Calu3 (cell line): Measurements from ENCODE around the gene MIGA2. TPM values are rescaled to one million over a fixed set of nuclear protein-coding genes. Genes with fewer than 3 reads are reported as not detected.
"Not testable (repeated sequence)": the region's sequence is repeated elsewhere in the genome, so short reads cannot be mapped to it uniquely, and the experiment has no call there.

Source experiments
- BruUV-seq: library from RNA; stranded (reverse); fragments of 400-500 nt; replicated peaks from 2 replicates; lab custom pipeline; 2021; lab: Mats Ljungman, UMichigan
- CTCF ChIA-PET: fragments of 300-600 bp; sonication (Branson Sonifier 250); formaldehyde crosslinking; loops from one replicate; lab custom pipeline; 2022; ENCODE audit warnings: antibody characterized with exemption; lab: Charles Lee
- DNase-seq: peaks from one replicate; pipeline ENCODE4 v3.0.0; 2022
- H3K27ac Mint-ChIP-seq: one replicate; pipeline ENCODE4 v1.8.0; 2022; ENCODE audit warnings: mixed read lengths; ENCODE audit not compliant: unreplicated experiment
- H3K27me3 Mint-ChIP-seq: one replicate; pipeline ENCODE4 v1.8.0; 2022; ENCODE audit warnings: mixed read lengths; ENCODE audit not compliant: unreplicated experiment
- H3K36me3 Mint-ChIP-seq: one replicate; pipeline ENCODE4 v1.8.0; 2022; ENCODE audit warnings: mild to moderate bottlenecking, moderate library complexity, mixed read lengths; ENCODE audit not compliant: insufficient read depth, unreplicated experiment
- H3K4me1 Mint-ChIP-seq: one replicate; pipeline ENCODE4 v1.8.0; 2022; ENCODE audit warnings: mild to moderate bottlenecking, low read depth, mixed read lengths; ENCODE audit not compliant: unreplicated experiment
- H3K4me3 Mint-ChIP-seq: one replicate; pipeline ENCODE4 v1.8.0; 2022; ENCODE audit warnings: mild to moderate bottlenecking, low read depth, moderate library complexity, mixed read lengths; ENCODE audit not compliant: unreplicated experiment
- H3K9me3 Mint-ChIP-seq: one replicate; pipeline ENCODE4 v1.8.0; 2022; ENCODE audit warnings: low read depth, mixed read lengths; ENCODE audit not compliant: unreplicated experiment
- intact Hi-C: fragments of 100-400 bp; cut with micrococcal nuclease; formaldehyde crosslinking; loops from one replicate; pipeline ENCODE4 v1.10.0; 2022; ENCODE audit not compliant: unreplicated experiment
- total RNA-seq: library from RNA; stranded (reverse); gene quantifications from 2 replicates; pipeline ENCODE4 v1.2.3, GENCODE V29; 2022
- TF ChIP-seq, protein P1 (sequence below): fragments of 200-600 bp; IDR thresholded peaks from one replicate; pipeline ENCODE4 v1.8.0; 2022; ENCODE audit warnings: antibody characterized with exemption; ENCODE audit not compliant: unreplicated experiment

The MIGA2 gene
- total RNA-seq, 1 experiment from 2014 or later, result 17.8 TPM

- no peak overlapping the region for H3K27ac Mint-ChIP-seq
- DNase-seq, result no peak
- no peaks in the 10 kb centered on the region for H3K27me3 Mint-ChIP-seq
- H3K9me3 Mint-ChIP-seq, result no peaks in the 10 kb centered on the region
- no peak overlapping the region for H3K4me3 Mint-ChIP-seq
- CTCF ChIA-PET, result no interaction called here
- intact Hi-C loops, result no loop called here
- peaks cover 16% of the 10 kb centered on the region for H3K36me3 Mint-ChIP-seq
- no TSS peak for BruUV-seq
- TF ChIP-seq, protein P1, sequence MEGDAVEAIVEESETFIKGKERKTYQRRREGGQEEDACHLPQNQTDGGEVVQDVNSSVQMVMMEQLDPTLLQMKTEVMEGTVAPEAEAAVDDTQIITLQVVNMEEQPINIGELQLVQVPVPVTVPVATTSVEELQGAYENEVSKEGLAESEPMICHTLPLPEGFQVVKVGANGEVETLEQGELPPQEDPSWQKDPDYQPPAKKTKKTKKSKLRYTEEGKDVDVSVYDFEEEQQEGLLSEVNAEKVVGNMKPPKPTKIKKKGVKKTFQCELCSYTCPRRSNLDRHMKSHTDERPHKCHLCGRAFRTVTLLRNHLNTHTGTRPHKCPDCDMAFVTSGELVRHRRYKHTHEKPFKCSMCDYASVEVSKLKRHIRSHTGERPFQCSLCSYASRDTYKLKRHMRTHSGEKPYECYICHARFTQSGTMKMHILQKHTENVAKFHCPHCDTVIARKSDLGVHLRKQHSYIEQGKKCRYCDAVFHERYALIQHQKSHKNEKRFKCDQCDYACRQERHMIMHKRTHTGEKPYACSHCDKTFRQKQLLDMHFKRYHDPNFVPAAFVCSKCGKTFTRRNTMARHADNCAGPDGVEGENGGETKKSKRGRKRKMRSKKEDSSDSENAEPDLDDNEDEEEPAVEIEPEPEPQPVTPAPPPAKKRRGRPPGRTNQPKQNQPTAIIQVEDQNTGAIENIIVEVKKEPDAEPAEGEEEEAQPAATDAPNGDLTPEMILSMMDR, result no peak
- H3K4me1 Mint-ChIP-seq, result peaks cover 15% of the 10 kb centered on the region
Observed at GRCh38 chr9:129033216-129033615, 3.2 kb upstream of the MIGA2 start.

GRCh38 chr9:129035838-129036237 lies 588 bp upstream of the MIGA2 start:
- peak overlapping the region; percentile 91 for H3K27ac Mint-ChIP-seq
- peak overlapping the region; percentile 92 for H3K4me3 Mint-ChIP-seq
- peaks cover 15% of the 10 kb centered on the region for H3K4me1 Mint-ChIP-seq
- H3K9me3 Mint-ChIP-seq, intact Hi-C loops, BruUV-seq, H3K27me3 Mint-ChIP-seq, DNase-seq: not testable (repeated sequence)
- CTCF ChIA-PET, result interaction anchor here (0.6 to 1.0 kb wide), 4 partner anchors 8 to 625 kb away, joined by 3 to 9 read pairs (median 4); partner anchors contain the start of gene SH3GLB2
- peaks cover 16% of the 10 kb centered on the region for H3K36me3 Mint-ChIP-seq

DNA sequence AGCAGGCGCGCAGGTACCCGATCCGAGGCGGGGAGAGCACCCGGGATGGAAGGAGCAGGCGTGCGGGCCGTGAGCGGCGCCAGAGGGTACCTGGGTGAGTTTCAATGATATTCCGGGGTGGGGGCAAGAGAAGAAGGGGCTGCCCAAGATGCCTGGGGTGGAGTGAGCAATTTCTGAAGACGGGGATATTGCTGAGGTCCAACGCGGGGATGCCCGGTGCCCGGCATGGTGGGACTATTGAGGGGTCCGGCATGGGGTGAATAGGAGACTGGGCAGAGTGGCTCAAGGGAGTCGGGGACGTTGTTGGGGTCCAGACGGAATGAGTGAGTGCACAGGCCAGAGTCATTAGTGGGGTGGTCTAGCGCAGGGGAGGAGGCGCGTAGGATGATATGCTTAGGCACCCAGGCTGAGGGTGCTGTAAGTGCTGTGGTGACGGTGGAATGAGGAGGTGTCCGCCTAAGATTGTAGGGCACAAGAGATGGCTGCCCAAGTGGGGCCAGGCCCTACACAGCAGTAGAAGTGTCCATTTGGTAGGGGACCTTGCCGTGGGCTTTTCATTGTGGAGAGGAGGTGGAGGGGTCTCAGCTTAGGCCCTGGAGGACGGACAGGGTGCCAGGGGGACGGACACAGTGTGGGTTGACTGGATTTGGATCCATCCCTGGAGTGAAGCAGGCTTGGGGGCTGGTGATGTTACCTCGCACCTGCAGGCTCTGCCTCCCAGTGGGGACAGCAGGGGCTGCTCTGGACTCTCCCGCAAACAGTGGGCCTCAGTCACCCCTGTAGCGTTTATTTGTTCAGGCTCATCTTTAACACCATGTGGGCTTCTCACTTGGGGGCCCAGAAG lies 719 bp downstream of the MIGA2 start:
- Mint-ChIP-seq H3K36me3 (peaks cover 16% of the 10 kb centered on the region), H3K4me1 (peaks cover 15% of the 10 kb centered on the region), H3K27me3 (no peaks in the 10 kb centered on the region), H3K27ac (peak overlapping the region; percentile 91), H3K9me3 (no peaks in the 10 kb centered on the region), H3K4me3 (peak overlapping the region; percentile 92)
- CTCF ChIA-PET, result interaction anchor here (0.6 to 1.0 kb wide), 3 partner anchors 9 to 105 kb away, joined by 3 to 4 read pairs (median 3); partner anchors contain the start of gene SH3GLB2
- DNase-seq, result no peak
- intact Hi-C loops, result no loop called here
- TF ChIP-seq, protein P1, result no peak
- BruUV-seq, result no TSS peak

GRCh38 chr9:129037767-129038098 lies 1.3 kb downstream of the MIGA2 start:
- BruUV-seq, result no TSS peak
- Mint-ChIP-seq H3K4me1 (peaks cover 15% of the 10 kb centered on the region), H3K36me3 (peaks cover 21% of the 10 kb centered on the region), H3K27me3 (no peaks in the 10 kb centered on the region), H3K27ac (no peak overlapping the region), H3K9me3 (no peaks in the 10 kb centered on the region), H3K4me3 (peak overlapping the region; percentile 92)
- intact Hi-C loops, result no loop called here
- DNase-seq, result no peak
- TF ChIP-seq, protein P1, result no peak
- CTCF ChIA-PET, result no interaction called here
